Measurements from ENCODE around the gene ZNF280D. TPM values are rescaled to one million over a fixed set of nuclear protein-coding genes. Genes with fewer than 3 reads are reported as not detected.

Gene ZNF280D
- total and polyA plus RNA-seq, 2 of the 13 experiments (the other 11 are each of a cell fraction or from before 2014, with no cell fraction given), result 7.1 to 11.9 TPM

- TF ChIP-seq ZNF563 (CRISPR knock-in tag; IDR thresholded peaks at IDR 0.05), result no peak
- no peak for TF ChIP-seq DNMT3B (CRISPR knock-in tag; conservative IDR thresholded peaks at IDR 0.05)
- TF ChIP-seq NFYB (CRISPR knock-in tag; IDR thresholded peaks at IDR 0.05), result no peak
- TF ChIP-seq HDAC1 (CRISPR knock-in tag; IDR thresholded peaks at IDR 0.05), result no peak
- TF ChIP-seq RERE (CRISPR knock-in tag; IDR thresholded peaks at IDR 0.05; ENCODE audit: low read depth), result no peak
- no peak for TF ChIP-seq ZSCAN22 (CRISPR knock-in tag; IDR thresholded peaks at IDR 0.05)
- TF ChIP-seq MIXL1 (CRISPR knock-in tag; IDR thresholded peaks at IDR 0.05), result no peak
- TF ChIP-seq, protein P1, sequence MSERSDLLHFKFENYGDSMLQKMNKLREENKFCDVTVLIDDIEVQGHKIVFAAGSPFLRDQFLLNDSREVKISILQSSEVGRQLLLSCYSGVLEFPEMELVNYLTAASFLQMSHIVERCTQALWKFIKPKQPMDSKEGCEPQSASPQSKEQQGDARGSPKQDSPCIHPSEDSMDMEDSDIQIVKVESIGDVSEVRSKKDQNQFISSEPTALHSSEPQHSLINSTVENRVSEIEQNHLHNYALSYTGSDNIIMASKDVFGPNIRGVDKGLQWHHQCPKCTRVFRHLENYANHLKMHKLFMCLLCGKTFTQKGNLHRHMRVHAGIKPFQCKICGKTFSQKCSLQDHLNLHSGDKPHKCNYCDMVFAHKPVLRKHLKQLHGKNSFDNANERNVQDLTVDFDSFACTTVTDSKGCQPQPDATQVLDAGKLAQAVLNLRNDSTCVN (CRISPR knock-in tag; IDR thresholded peaks at IDR 0.05; ENCODE audit: borderline replicate concordance), result no peak
- TF ChIP-seq ZNF619 (CRISPR knock-in tag; IDR thresholded peaks at IDR 0.05), result no peak
Measured at GRCh38 chr15:56741541-56741940, 8.2 kb upstream of the ZNF280D start (continued).
